Forelimb muscle (tissue), 1 donor: ENCODE measurements around the gene ACER1. TPM values are rescaled to one million over a fixed set of nuclear protein-coding genes. Genes with fewer than 3 reads are reported as not detected.
"Not testable (repeated sequence)": the region's sequence is repeated elsewhere in the genome, so short reads cannot be mapped to it uniquely, and the experiment has no call there.

ENCODE experiments used
- DNase-seq: peaks from one replicate; pipeline ENCODE4 v3.0.0-alpha.2; 2013; ENCODE audit warnings: low read depth
- polyA plus RNA-seq: library from polyadenylated mRNA; unstranded; fragments of 120-200 nt; gene quantifications from one replicate; pipeline ENCODE4 v1.2.1, GENCODE V29; 2013; ENCODE audit not compliant: insufficient read length

ACER1 gene
- polyA plus RNA-seq, 1 donor = 0.13 TPM

- no peak for DNase-seq
Observed at GRCh38 chr19:6288737-6289136, 44.7 kb downstream of the ACER1 start.

GRCh38 chr19:6287269-6287885 lies 46.0 kb downstream of the ACER1 start:
- no peak for DNase-seq

- DNase-seq = no peak
Observed at GRCh38 chr19:6286676-6287075, 46.7 kb downstream of the ACER1 start.

GRCh38 chr19:6282393-6282792 lies 51.0 kb downstream of the ACER1 start:
- not testable (repeated sequence) for DNase-seq

GRCh38 chr19:6279931-6280591 lies 53.4 kb downstream of the ACER1 start, which contains the start of gene MLLT1:
MLLT1 (minus strand) TSS chr19:6279975; CDS start chr19:6279784, 191 bp downstream.
- DNase-seq = peak; percentile 84

- no peak for DNase-seq
Observed at GRCh38 chr19:6279620-6279930, 53.8 kb downstream of the ACER1 start.

- no peak for DNase-seq
Observed at GRCh38 chr19:6278740-6279619, 54.4 kb downstream of the ACER1 start.

- DNase-seq = no peak
Observed at GRCh38 chr19:6278051-6278450, 55.4 kb downstream of the ACER1 start.

- DNase-seq = no peak
Observed at GRCh38 chr19:6276447-6276846, 57.0 kb downstream of the ACER1 start.

GRCh38 chr19:6275170-6275744 lies 58.2 kb downstream of the ACER1 start:
- no peak for DNase-seq

- DNase-seq = no peak
Observed at GRCh38 chr19:6274756-6275155, 58.7 kb downstream of the ACER1 start.

- DNase-seq = no peak
Observed at GRCh38 chr19:6273701-6274601, 59.5 kb downstream of the ACER1 start.

GRCh38 chr19:6272913-6273600 lies 60.4 kb downstream of the ACER1 start:
- DNase-seq = no peak

- DNase-seq = no peak
Observed at GRCh38 chr19:6272411-6272791, 61.0 kb downstream of the ACER1 start.

GRCh38 chr19:6271721-6272410 lies 61.5 kb downstream of the ACER1 start:
- DNase-seq = no peak

GRCh38 chr19:6271251-6271650 lies 62.2 kb downstream of the ACER1 start:
- no peak for DNase-seq

- no peak for DNase-seq
Observed at GRCh38 chr19:6270822-6271221, 62.6 kb downstream of the ACER1 start.

- DNase-seq = no peak
Observed at GRCh38 chr19:6270076-6270745, 63.2 kb downstream of the ACER1 start.

GRCh38 chr19:6269101-6269886 lies 64.1 kb downstream of the ACER1 start:
- no peak for DNase-seq
